HL-60 (cell line): Measurements from ENCODE around the gene CRYGB.

Experiments used
- DNase-seq, 2 experiments: peaks; one replicate each; pipeline ENCODE4 v3.0.0-alpha.2; 2010 to 2020; ENCODE audit warnings: low read depth in 1 of 2, low spot score in 1 of 2
- H3K27ac ChIP-seq: fragments of 250-450 bp; sonication (Bioruptor Pico); replicated peaks from 2 replicates; pipeline ENCODE4 v1.5.1; 2020; ENCODE audit warnings: mild to moderate bottlenecking, moderate library complexity
- H3K27me3 ChIP-seq: fragments of 250-450 bp; sonication (Bioruptor Pico); 2 replicates; pipeline ENCODE4 v1.5.1; 2021; ENCODE audit warnings: mild to moderate bottlenecking, moderate library complexity; ENCODE audit not compliant: insufficient read depth, poor library complexity, severe bottlenecking
- H3K4me3 ChIP-seq: replicated peaks from 2 replicates; pipeline ENCODE4 v1.5.1; 2011; ENCODE audit warnings: mild to moderate bottlenecking, control low read depth, low read length; ENCODE audit not compliant: insufficient read depth
- CTCF ChIP-seq: IDR thresholded peaks from one replicate; pipeline ENCODE4 v1.5.1; 2011; ENCODE audit warnings: low read length, control low read depth, inconsistent platforms; ENCODE audit not compliant: insufficient read depth
- GABPA ChIP-seq: IDR thresholded peaks from 2 replicates; pipeline ENCODE4 v1.6.1; 2012; ENCODE audit warnings: low read depth
- POLR2AphosphoS5 ChIP-seq: IDR thresholded peaks from 2 replicates; pipeline ENCODE4 v1.6.1; 2012; ENCODE audit warnings: low read depth
- REST ChIP-seq: IDR thresholded peaks from 2 replicates; pipeline ENCODE4 v1.6.1; 2012; ENCODE audit warnings: low read depth; ENCODE audit not compliant: insufficient replicate concordance
- SPI1 ChIP-seq: IDR thresholded peaks from 2 replicates; pipeline ENCODE4 v1.6.1; 2012; ENCODE audit warnings: low read depth, mild to moderate bottlenecking, borderline replicate concordance

Gene CRYGB

GRCh38 chr2:208096080-208096479 is 49.9 kb downstream of the CRYGB start:
- TF ChIP-seq GABPA (no peak), CTCF (no peak), SPI1 (no peak), REST (no peak), POLR2AphosphoS5 (no peak)
- DNase-seq = no peak
- H3K27ac ChIP-seq = no peak overlapping the region
- no peak overlapping the region for H3K4me3 ChIP-seq
- H3K27me3 ChIP-seq = no peaks in the 10 kb centered on the region

- H3K4me3 ChIP-seq = no peak overlapping the region
- H3K27me3 ChIP-seq = no peaks in the 10 kb centered on the region
- DNase-seq = no peak
- no peak overlapping the region for H3K27ac ChIP-seq
- TF ChIP-seq POLR2AphosphoS5 (no peak), SPI1 (no peak), CTCF (no peak), GABPA (no peak), REST (no peak)
These were observed 52.8 kb downstream of the CRYGB start for GRCh38 chr2:208093128-208093527.
